NOMO-1 (cell line): ENCODE results near the gene EN1.

Source experiments
- DNase-seq, 2 experiments: peaks; one replicate each; lab custom pipeline; 2025; ENCODE audit not compliant: unreplicated experiment in 2 of 2; lab: John Stamatoyannopoulos, UW

EN1 gene

DNA sequence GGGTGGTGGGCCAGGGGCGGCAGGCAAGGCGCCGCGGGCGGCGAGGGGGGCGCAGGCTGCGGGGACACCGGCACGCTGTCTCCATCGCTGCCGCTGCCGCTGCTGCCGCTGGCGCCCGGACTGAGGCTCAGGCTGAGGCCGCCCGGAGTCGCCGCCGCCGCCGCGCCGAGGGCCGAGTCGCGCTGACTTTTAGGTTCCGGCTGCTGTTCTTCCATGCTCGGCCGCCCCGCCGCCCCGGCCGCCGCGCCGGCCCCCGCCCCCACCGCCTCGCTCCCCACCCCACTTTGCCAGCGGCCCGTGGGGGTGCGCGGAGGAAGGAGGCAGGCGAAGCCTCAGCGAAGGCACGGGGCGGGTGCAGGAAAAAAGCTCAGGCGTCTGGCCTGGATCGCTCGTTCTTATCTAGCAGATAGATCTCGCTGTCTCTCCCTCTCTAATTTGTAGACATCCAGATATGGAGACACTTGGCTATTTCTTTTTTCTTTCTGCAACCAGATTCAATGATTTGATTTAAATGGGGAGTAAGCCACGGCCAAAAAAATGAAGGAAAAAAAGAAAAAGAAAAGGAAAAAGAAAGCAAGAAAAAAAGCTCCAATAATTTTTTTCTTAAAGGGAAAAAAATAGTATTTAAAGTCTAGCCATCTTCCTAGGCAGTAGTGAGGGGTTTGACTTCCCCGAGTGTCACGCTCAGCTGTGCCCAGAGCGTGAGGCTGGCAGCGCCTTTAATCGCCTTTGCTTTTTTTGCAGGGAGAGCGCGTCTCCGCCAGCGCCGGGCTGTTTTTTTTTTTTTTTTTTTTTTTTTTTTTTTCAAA is at the start of gene EN1:
TSS of gene EN1 (minus strand) at position 696 of the 809 bp plus-strand sequence. CDS start at position 215, 481 bp downstream.
- DNase-seq = no peak

GRCh38 chr2:118893100-118893499 is 45.7 kb upstream of the EN1 start:
- no peak for DNase-seq

GRCh38 chr2:118889995-118890394 is 42.5 kb upstream of the EN1 start:
- no peak for DNase-seq

DNA sequence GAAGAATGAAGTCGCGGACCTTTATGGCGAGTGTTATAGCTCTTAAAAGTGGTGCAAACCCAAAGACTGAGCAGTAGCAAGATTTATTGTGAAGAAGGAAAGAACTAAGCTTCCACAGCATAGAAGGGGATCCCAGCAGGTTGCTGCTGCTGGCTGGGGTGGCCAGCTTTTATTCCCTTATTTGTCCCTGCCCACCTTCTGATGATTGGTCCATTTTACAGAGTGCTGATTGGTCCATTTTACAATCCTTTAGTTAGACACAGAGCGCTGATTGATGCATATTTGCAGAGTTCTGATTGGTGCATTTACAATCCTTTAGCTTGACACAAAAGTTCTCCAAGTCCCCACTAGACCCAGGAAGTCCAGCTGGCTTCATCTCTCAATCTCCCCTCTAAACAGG is 36.3 kb upstream of the EN1 start:
- no peak for DNase-seq

DNA sequence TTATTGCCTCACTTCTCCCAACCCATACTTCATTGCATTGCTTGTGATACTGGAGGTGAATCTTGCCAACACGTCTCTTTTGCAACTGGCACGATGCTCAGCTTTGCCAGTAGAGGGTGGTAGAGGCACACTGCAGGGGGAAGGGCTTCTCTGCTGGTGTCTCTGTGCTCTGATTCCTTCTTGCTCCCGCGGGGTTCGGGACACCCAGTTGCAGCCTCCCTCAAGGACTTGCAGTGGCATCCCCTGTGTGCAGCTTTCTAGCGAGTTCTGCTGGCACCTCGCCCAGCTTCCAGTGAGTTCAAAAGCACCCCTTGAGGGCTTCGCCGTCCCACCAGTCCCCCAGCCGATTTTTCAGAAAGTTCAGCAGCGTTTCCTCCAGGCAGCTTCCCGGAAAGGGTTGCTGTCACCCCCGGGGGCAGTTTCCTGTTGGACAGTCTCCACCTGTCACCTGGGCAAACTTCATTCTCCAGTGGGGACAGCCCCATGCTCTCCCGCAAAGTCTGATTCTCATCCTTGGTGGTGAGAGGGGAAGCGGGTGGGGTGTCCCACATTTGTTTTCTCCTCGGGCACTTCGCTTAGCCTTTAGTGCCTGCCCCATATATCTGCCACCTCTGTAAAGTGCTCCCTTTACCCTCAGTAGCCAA is 35.4 kb upstream of the EN1 start:
- DNase-seq = peak; percentile 80 to 84

GRCh38 chr2:118881490-118882129 is 34.2 kb upstream of the EN1 start:
- DNase-seq = peak; percentile 30 to 38

GRCh38 chr2:118880501-118880900 is 33.1 kb upstream of the EN1 start:
- peak; percentile 8 to 53 for DNase-seq

GRCh38 chr2:118878531-118879149 is 31.2 kb upstream of the EN1 start:
- peak; percentile 35 to 54 for DNase-seq

DNA sequence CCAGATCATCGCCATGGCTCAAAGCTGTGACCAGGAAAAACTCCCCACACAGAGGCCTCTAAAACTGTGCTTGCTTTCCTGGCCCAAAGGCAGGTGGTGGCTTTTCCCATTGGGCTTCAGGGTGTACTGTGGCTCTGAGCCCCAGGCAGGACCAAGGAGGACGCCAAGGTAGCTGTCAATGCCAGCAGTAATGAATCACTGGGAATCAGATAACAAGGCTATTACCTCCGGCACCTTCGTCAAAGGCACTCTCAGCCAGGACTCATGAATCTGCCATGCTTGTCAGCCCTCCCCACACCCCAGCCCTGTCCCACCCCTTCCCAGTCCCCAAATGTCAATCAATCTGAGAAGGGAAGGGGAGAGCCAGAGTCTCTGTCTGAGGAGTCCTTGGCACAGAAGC is 27.9 kb upstream of the EN1 start:
- DNase-seq = no peak

DNA sequence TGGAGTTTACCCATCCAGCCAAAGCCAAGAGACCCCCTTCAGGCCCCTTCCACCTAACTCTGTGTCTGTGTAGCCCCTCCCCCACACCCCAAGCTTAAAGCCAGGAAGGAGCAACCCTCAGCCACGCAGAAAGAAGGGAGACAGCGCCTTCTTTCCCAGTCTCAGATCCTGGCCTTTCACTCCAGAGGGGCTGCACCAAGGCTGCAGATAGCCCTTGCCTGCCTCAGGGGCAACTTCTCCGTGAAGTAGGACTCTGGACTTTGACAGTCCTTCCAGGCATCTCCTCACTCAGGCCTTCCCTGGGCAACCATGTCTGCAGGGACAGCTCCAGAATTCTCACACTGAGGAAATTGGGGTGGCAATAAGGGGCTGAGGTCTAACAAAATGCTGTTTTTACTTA is 26.9 kb upstream of the EN1 start:
- DNase-seq = no peak

DNA sequence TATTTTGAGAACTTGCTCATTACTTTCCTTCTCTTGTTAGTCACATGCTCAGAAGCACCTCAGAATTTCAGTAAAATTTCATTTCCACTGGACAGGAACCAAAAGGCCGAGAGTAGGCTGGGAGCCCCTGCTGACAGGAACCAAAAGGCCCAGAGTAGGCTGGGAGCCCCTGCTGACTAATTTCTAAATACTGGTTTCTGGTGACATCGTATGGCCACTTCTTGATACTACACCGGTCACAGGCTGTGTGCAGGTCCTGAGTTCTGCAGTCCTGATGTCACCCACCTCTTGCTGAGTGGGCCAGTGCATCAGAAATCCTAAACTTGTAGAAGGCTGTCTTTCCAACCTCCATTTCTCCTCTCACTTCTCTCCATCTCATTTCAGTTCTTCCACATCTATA is 17.7 kb upstream of the EN1 start:
- DNase-seq = peak; percentile 12 to 17

- DNase-seq = no peak
These were observed 16.8 kb upstream of the EN1 start for GRCh38 chr2:118864207-118864606.

GRCh38 chr2:118861731-118862130 is 14.3 kb upstream of the EN1 start:
- no peak for DNase-seq

DNA sequence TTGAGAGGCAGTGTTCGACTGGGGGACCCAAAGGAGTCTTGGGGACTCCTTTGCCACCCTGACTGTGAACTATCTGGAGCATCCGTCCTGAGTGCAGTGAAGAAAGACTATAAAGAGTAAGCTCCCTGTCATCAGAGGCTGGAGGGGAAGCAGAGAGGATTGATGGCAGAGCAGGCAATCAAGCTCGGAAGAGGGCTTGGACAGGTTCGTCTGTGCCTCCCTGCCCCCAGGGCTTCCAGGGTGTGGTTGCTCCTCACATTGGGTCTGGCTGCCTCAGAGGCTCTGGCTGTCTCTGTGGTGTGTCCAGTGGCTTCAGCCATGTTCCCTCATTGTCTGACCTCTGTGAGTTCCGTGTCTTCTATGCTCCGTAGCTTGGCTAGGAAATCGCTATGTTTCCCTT is 13.8 kb upstream of the EN1 start:
- DNase-seq = no peak

DNA sequence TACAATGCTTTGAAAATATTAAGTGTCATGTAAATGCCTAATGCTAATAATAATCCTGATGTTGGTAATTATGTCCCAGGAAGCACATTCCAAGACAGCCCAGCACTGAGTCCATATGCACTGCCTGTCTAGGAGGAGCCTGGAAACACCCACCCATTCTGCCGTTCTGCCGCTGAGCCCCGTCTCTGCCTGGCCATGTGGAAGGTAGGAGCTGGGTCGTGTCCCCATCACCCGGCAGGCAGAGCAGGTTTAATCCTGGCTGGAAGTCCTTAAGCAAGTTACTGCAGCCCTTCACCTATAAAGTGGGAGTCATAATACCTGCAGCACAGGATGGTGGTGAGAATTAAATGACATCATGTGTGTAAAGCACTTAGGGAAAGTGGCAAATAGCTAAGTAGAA is 13.1 kb upstream of the EN1 start:
- no peak for DNase-seq

DNA sequence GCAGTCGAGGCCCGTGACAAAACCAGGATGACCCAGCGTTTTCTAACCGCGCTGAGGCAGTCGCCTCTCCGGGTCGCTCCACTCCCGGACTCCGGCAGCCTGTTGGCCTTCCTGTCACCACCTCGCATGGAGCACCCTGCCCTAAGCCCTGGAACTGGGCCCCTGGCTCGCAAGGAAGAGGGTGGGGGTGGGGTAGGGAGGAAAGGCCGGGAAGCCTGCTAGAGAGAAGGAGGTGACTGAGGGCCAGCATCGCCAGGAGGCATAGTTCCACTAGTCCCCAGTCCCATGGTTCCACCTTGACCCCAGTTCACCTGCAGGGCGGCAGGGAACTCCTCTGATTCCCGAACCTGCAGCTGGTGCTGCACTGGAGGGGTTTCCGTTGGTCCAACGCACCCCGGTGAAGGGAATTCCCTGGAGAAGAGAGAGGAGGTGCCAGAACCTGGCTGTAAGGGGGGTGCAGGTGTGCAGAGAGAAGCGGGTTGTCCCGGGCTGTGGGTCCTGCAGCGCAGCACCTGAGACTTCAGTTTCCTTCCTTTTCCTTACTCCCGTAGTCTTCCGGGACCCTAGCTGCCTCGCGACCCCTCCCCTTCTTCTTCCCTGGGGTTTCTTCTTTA is 11.8 kb upstream of the EN1 start:
- no peak for DNase-seq

DNA sequence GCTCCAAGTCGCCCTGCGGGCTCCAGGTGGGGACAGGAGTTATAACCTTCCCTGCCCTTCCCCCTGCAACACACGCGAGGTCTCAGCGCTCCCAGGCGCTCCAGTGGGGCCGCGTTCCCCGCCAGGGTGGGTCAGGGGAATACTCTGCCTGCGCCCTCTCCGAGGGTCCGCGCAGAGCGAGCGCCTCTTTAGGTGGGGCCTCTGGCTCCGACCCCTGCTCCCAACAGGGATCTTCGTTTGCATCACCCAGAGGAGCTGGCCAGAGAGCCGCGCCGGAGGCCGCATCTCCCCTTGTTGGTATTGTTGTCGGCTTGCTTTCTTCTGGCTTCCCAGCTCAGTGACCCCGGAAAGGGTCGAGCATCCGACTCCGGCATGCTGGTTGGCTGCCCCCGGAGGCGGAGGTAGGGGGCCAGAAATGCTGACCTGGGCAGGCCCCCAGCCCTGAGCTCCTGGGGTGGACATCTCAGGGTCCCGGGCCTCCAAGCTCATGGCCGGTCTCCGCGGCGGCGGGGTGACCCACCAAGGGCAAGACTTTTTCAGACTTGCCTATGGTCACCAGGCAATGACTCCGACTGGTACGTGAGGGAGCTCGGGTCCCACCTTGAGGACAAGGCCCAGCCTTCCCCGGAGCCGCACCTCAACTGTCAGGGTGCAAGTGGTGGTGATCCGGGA is 11.2 kb upstream of the EN1 start:
- no peak for DNase-seq

- DNase-seq = no peak
These were observed 10.4 kb upstream of the EN1 start for GRCh38 chr2:118857677-118858484.

GRCh38 chr2:118856978-118857676 is 9.7 kb upstream of the EN1 start:
- DNase-seq = no peak
